ENCODE data around the gene HDAC4.

HDAC4 gene

DNA sequence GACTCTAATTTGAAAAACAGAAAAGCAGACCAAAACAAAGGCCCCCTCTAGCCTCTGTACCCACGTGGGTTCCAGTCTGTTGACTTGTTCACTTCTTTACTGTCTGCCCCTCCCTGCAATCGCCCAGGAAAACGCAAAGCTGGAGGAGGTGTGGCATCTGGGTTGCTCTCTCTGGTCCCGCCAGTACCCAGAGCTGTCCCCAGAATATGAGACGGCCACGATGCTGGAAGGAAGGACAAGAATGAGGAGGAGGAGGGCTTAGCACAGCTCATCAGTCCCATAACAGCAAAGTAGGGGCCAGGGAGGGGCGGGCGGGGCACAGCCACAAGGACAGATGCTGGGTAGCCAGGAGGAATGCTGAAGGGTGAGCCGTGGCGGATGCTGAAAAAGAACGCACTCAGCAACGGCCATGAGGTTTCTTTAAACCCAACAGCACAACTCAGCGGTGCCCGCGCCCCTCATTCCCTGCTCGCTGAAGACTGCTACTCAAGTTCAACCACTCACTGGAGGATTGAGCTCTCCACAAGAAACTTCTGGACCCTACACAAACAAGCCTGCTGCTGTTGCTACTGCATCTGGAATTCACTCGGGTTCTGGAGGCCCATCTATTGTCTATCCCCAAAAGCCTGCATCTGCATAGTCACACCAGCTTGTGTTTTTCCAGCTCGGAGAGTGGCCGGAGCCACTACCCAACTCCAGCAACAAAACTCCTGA, 187.7 kb downstream of the HDAC4 start:
- H3K27me3 ChIP-seq (ENCODE audit: control insufficient read depth, insufficient read depth, low read length) = no peaks in the 10 kb centered on the region
- no peaks in the 10 kb centered on the region for H3K36me3 ChIP-seq (ENCODE audit: control insufficient read depth, insufficient read depth, low read length)
- no peak overlapping the region for H3K4me3 ChIP-seq (ENCODE audit: low read depth, low read length)
- no peaks in the 10 kb centered on the region for H3K9me3 ChIP-seq (ENCODE audit: control insufficient read depth, insufficient read depth, low read length)
- H3K4me1 ChIP-seq (ENCODE audit: control insufficient read depth, insufficient read depth, low read length) = peaks cover 14% of the 10 kb centered on the region
- no peak overlapping the region for H3K9ac ChIP-seq (ENCODE audit: low read depth, low read length)

DNA sequence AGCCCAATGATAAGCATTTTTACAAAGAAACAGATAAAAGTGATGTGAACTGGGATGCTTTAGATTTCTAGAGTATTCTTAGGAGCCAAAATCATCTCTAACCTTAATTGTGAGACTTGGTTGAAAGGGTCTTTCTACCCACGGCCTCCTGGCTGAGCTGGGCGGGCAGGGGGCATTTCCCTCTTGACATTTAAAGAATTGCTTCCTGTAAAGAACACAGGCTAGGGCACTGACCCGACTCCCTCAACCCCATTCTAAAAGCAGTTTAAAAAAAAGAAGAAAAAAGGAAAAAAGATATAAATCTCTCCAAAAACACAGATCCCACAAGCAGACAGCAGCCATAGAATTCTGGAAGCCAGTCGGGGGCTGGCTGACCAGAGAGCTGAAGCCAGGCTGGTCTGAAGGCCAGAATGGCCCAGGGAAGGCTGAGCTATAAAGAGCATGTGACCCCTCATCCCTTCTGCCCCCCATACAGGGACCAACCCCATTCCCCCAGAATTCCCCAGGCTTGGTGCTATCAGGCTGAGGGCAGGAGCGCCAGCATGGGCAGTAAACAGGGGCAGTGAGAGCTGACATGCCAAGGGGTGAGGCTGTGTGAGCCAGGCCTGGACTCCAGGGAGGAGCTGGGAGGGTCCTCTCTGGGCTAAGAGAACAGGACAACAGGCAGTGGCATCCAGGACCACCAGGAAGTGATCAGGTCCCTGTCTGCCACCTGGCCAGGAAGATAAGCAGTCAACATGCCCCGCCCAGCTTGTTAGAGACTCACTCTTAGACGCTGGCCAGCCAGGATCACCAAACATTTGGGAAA, 188.5 kb downstream of the HDAC4 start:
- Histone ChIP-seq H3K27me3 (ENCODE audit: control insufficient read depth, insufficient read depth, low read length) (no peaks in the 10 kb centered on the region), H3K4me3 (ENCODE audit: low read depth, low read length) (no peak overlapping the region), H3K9ac (ENCODE audit: low read depth, low read length) (no peak overlapping the region), H3K4me1 (ENCODE audit: control insufficient read depth, insufficient read depth, low read length) (peaks cover 14% of the 10 kb centered on the region), H3K9me3 (ENCODE audit: control insufficient read depth, insufficient read depth, low read length) (no peaks in the 10 kb centered on the region), H3K36me3 (ENCODE audit: control insufficient read depth, insufficient read depth, low read length) (no peaks in the 10 kb centered on the region)

DNA sequence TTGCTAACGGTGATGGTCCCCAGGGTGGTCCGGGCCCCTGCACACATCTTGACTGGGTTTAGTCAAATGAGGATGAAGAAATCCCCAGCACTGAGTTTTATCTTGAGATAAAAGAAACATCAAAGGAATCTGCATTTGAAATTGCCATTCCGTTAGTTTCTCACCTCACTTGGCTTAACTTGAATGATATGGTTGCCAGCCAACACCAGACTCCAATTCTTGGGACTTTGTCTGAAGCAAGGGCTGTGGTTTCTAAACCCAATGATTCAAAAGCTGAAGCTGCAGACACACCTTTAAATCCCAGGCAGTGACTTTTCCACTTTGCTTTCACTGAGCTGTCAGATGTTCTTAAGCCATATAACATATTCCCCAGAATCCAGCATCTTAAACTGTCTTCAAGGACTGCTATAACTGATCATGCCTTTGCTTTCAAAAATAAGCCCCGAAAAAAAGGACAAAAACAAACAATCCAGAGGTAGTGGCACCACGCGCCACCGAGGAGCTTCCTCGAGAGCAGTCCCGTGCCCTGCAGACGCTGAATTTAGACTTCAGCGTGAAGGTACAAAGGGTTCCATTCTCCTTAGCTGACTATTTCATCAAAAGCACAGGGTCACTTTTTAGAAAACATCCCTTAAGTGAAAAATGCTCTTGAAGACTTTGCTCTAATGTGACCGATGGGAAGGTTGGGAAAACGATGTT, 189.3 kb downstream of the HDAC4 start:
- Histone ChIP-seq H3K36me3 (ENCODE audit: control insufficient read depth, insufficient read depth, low read length) (no peaks in the 10 kb centered on the region), H3K9me3 (ENCODE audit: control insufficient read depth, insufficient read depth, low read length) (no peaks in the 10 kb centered on the region), H3K27me3 (ENCODE audit: control insufficient read depth, insufficient read depth, low read length) (no peaks in the 10 kb centered on the region), H3K4me1 (ENCODE audit: control insufficient read depth, insufficient read depth, low read length) (peaks cover 14% of the 10 kb centered on the region), H3K9ac (ENCODE audit: low read depth, low read length) (no peak overlapping the region), H3K4me3 (ENCODE audit: low read depth, low read length) (no peak overlapping the region)

DNA sequence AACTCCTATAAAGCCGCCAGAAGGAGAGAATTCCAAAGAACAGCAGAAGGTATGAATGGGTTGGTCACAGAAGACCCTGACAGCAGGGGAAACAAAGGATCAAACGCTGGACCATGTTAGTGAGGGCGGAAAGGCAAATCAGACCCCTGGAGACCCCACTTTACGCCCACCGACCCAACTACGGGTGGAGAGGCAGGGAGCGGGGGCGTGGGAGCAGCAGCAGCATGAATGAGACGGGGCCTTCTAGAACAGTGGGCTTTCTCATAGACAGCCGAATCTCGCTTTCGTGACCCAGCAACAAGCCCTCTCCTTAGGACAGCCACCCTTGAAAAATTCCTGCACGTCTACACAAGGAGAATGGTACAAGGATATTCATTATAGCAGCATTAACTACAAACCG, 191.0 kb downstream of the HDAC4 start:
- no peaks in the 10 kb centered on the region for H3K9me3 ChIP-seq (ENCODE audit: control insufficient read depth, insufficient read depth, low read length)
- H3K27me3 ChIP-seq (ENCODE audit: control insufficient read depth, insufficient read depth, low read length) = no peaks in the 10 kb centered on the region
- no peak overlapping the region for H3K9ac ChIP-seq (ENCODE audit: low read depth, low read length)
- H3K36me3 ChIP-seq (ENCODE audit: control insufficient read depth, insufficient read depth, low read length) = no peaks in the 10 kb centered on the region
- H3K4me1 ChIP-seq (ENCODE audit: control insufficient read depth, insufficient read depth, low read length) = peaks cover 14% of the 10 kb centered on the region
- H3K4me3 ChIP-seq (ENCODE audit: low read depth, low read length) = no peak overlapping the region

DNA sequence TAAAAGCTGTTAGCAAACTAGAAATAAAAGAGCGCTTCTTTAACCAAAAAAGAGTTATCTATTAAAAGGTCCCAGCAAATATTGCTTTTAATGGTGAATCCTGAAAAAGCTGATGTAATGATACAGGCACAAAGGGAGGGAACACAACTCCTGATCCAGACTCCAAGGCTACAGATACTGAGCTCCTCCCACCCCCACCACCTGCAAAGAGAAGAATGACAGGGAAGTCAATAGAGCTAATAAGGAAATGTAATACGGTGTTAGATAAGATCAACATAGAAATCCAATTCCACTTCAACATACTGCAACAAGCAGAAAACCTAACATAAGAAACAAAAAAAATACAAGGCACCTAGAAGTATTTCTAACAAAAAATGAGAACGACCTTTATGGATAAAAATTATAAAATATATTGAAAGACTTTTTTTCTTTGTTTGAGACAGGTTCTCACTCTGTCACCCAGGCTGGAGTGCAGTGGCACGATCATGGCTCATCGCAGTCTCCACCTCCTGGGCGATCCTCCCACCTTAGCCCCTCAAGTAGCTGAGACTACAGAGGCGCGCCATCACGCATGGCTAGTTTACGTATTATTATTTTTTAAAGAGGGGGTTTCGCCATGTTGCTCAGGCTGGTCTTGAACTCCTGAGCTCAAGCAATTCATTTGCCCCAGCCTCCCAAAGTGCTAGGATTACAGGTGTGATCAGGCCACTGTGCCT, 192.2 kb downstream of the HDAC4 start:
- Histone ChIP-seq H3K27me3 (ENCODE audit: control insufficient read depth, insufficient read depth, low read length) (no peaks in the 10 kb centered on the region), H3K4me1 (ENCODE audit: control insufficient read depth, insufficient read depth, low read length) (peaks cover 13% of the 10 kb centered on the region), H3K36me3 (ENCODE audit: control insufficient read depth, insufficient read depth, low read length) (no peaks in the 10 kb centered on the region), H3K4me3 (ENCODE audit: low read depth, low read length) (no peak overlapping the region), H3K9ac (ENCODE audit: low read depth, low read length) (no peak overlapping the region), H3K9me3 (ENCODE audit: control insufficient read depth, insufficient read depth, low read length) (no peaks in the 10 kb centered on the region)

DNA sequence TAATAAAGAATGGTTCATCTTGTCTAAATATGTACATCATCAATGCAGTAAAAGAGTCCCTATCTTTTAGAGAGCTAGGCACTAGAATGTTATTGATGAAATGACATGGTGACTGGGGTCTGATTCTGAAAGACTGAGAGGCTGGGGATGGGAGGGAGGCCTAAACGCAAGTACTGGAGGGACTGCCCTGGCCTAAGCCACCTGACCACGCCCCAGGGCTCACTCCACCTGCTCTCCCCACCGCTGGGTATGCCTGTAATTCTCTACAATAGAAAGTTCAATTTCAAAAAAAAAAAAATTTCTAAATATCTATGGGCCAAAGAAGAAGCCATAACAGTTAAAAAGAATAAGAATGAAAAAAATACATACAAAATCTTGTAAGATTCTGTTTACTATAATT, 194.0 kb downstream of the HDAC4 start:
- Histone ChIP-seq H3K36me3 (ENCODE audit: control insufficient read depth, insufficient read depth, low read length) (no peaks in the 10 kb centered on the region), H3K4me3 (ENCODE audit: low read depth, low read length) (no peak overlapping the region), H3K9ac (ENCODE audit: low read depth, low read length) (no peak overlapping the region), H3K27me3 (ENCODE audit: control insufficient read depth, insufficient read depth, low read length) (no peaks in the 10 kb centered on the region), H3K4me1 (ENCODE audit: control insufficient read depth, insufficient read depth, low read length) (peaks cover 7% of the 10 kb centered on the region), H3K9me3 (ENCODE audit: control insufficient read depth, insufficient read depth, low read length) (no peaks in the 10 kb centered on the region)

DNA sequence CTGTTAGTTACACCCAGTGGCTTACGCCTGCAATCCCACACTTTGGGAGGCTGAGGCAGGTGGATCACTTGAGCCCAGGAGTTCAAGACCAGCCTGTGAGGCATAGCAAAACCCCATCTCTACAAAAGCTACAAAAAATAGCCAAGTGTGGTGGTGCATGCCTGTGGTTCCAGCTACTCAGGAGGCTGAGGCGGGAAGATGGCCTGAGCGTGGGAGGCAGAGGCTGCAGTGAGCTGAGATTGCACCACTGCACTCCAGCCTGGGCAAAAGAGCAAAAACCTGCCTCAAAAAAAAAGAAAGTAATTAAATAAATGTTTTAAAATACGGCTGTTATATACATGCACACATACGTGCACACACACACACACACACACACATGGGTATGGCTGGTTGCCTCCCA, 194.8 kb downstream of the HDAC4 start:
- no peak overlapping the region for H3K9ac ChIP-seq (ENCODE audit: low read depth, low read length)
- peaks cover 7% of the 10 kb centered on the region for H3K4me1 ChIP-seq (ENCODE audit: control insufficient read depth, insufficient read depth, low read length)
- no peak overlapping the region for H3K4me3 ChIP-seq (ENCODE audit: low read depth, low read length)
- H3K36me3 ChIP-seq (ENCODE audit: control insufficient read depth, insufficient read depth, low read length) = no peaks in the 10 kb centered on the region
- no peaks in the 10 kb centered on the region for H3K9me3 ChIP-seq (ENCODE audit: control insufficient read depth, insufficient read depth, low read length)
- H3K27me3 ChIP-seq (ENCODE audit: control insufficient read depth, insufficient read depth, low read length) = no peaks in the 10 kb centered on the region

DNA sequence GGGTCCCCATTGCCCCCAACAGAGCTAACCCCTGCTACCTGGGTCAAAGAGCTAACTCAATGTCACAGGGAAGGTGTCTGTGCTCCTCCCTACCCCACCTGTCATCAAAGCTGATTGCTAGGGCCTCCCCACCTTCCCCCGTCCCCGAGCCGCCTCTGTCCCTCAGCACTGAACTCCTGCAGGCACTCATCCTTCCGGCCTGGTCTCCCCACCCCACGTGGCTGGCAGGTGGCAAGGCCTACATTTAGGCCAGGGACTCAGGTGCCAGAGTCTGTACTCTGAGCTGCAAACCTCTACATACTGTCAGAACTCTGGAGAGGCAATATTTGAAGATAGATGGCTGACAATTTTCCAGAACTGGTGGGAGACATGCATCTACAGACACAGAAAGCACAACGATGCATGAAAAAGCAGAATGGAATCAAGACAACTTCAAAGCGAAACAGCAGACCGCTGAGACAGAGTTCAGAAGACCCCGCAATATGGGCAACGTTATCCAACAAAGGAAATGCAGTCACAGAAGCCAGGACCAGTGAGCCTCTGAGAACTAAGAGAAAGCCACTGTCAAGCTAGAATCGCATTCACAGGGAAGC, 195.8 kb downstream of the HDAC4 start:
- Histone ChIP-seq H3K4me3 (ENCODE audit: low read depth, low read length) (no peak overlapping the region), H3K4me1 (ENCODE audit: control insufficient read depth, insufficient read depth, low read length) (peaks cover 2% of the 10 kb centered on the region), H3K36me3 (ENCODE audit: control insufficient read depth, insufficient read depth, low read length) (no peaks in the 10 kb centered on the region), H3K27me3 (ENCODE audit: control insufficient read depth, insufficient read depth, low read length) (no peaks in the 10 kb centered on the region), H3K9ac (ENCODE audit: low read depth, low read length) (no peak overlapping the region), H3K9me3 (ENCODE audit: control insufficient read depth, insufficient read depth, low read length) (no peaks in the 10 kb centered on the region)

DNA sequence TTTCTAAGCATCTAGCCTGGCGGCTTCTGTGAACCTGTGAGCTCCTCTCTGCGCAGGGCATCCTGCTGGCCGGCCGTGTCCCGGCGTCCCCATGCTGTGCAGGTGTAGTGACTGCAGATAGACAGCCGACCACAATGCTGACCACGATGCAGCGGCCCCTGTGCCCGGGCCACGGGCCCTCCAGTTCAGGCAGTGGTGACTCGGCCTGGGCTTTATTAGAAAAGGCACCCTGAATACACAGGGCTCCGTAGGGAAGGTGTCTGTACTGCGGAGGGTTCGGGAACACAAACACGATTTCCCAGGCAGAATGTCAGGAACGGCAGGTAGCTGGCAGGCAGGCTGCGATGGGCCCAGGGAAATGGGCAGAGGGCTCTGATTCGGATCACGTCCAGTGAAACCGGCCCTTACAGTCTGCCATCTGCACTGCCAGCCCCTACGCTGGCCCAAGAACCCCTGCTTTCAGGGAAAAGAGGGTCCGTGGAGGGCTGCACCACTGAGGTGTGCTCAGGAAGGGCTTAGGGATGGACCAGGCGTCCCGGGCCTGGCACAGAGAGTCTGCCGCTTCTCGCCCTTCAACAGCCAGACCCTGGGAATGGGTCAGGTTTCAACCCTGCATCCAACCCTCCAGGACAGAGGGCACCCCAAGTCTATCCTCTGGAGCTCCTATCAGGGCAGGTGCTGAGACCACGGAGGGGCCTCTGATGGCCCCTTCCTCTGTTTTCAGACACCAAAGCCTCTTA, 196.5 kb downstream of the HDAC4 start:
- H3K4me3 ChIP-seq (ENCODE audit: low read depth, low read length) = no peak overlapping the region
- no peaks in the 10 kb centered on the region for H3K36me3 ChIP-seq (ENCODE audit: control insufficient read depth, insufficient read depth, low read length)

DNA sequence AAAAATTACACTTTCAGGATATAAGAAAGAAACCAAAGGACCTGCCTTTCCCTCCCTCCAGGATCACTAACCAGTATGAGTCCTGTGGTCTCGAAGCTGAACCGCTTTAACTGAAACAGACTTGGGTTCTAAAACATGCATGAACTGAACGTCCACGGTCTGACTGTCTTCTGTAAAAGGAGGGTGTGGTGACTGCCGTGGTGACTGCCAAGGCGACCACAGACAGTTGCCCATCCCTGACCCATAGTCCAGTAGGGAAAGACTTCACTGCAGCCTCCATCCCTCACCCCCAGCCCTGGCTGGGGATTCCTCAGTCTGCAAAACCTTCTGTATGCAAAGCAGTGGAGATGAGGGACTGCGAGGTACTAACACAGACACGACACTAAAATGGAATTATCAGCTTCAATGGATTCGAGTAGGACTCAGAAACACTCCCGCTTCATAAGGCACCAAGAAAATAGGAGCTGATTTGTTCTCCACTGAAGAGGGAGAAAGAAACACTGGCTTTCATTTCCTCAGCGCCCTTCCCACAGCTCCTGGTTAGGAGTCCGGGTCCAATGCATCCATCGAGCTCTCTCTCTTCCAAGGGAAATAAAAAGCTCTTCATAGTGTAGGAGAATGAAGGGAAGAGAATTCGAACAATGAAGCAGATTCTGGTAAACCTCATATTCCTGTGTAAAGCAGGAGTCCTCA, 197.2 kb downstream of the HDAC4 start:
- H3K9me3 ChIP-seq (ENCODE audit: control insufficient read depth, insufficient read depth, low read length) = no peaks in the 10 kb centered on the region
- no peak overlapping the region for H3K4me3 ChIP-seq (ENCODE audit: low read depth, low read length)
- no peaks in the 10 kb centered on the region for H3K27me3 ChIP-seq (ENCODE audit: control insufficient read depth, insufficient read depth, low read length)
- no peaks in the 10 kb centered on the region for H3K36me3 ChIP-seq (ENCODE audit: control insufficient read depth, insufficient read depth, low read length)
- peaks cover 2% of the 10 kb centered on the region for H3K4me1 ChIP-seq (ENCODE audit: control insufficient read depth, insufficient read depth, low read length)
- no peak overlapping the region for H3K9ac ChIP-seq (ENCODE audit: low read depth, low read length)

More for the DNA sequence above, 196.5 kb downstream of the HDAC4 start:
- Histone ChIP-seq H3K9ac (ENCODE audit: low read depth, low read length) (no peak overlapping the region), H3K9me3 (ENCODE audit: control insufficient read depth, insufficient read depth, low read length) (no peaks in the 10 kb centered on the region), H3K4me1 (ENCODE audit: control insufficient read depth, insufficient read depth, low read length) (peaks cover 2% of the 10 kb centered on the region), H3K27me3 (ENCODE audit: control insufficient read depth, insufficient read depth, low read length) (no peaks in the 10 kb centered on the region)

All from iPS-15b (cell line).